Hepatic stellate cell (primary cell): ENCODE results near the gene SFTA2.
"Not testable (repeated sequence)": the region's sequence is repeated elsewhere in the genome, so short reads cannot be mapped to it uniquely, and the experiment has no call there.

Source experiments
- DNase-seq: peaks from one replicate; pipeline ENCODE4 v3.0.0; 2011; ENCODE audit warnings: low spot score

Gene SFTA2

DNA sequence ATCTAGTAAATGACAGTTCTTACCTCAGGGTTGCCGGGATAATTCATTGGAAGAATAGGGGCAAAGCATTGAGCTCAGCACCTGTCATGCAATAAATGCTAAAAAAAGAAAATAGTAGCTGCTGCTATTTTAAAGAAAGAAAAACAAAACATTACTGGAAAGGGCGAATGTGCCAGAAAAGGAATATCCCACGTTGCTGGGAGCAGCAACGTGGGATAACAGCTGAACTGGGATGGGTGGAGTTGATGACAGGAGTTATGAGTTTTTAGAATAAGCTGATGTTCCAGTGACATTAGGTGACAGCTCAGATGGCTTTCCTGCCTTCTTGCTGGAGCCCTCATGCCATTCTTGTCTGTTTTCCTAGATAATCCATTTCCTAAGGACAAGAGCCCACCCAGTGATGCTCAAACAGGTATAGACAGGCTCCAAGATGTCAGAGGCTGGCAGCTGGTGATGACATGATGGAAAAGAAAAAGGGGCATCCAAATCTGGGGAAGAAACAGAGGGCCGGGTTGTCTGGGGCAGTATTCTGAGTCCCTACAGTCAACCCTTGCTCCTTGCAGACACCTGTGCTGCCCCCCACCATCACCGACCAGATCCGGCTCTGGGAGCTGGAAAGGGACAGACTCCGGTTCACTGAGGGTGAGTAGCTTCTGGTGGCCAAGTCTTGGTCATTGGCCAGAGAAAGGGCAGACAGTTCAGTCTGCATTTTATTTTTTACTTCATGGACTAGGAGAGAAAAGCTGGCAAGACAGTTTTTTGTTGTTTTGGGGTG lies 19.0 kb downstream of the SFTA2 start:
- DNase-seq, result no peak

DNA sequence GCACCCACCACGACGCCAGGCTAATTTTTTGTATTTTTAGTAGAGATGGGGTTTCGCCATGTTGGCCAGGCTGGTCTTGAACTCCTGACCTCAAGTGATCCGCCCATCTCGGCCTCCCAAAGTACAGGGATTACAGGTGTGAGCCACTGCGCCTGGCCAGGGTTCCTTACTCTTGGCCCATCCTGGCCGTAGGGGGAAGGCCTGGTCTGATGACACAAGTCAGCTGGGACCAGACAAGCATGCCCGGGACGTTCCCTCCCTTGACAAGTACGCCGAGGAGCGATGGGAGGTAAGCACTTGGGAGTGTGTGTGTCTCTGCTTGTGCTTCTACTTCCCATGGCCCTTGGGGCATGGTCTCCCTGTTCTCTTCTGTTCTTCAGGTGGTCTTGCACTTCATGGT lies 21.5 kb downstream of the SFTA2 start:
- not testable (repeated sequence) for DNase-seq

DNA sequence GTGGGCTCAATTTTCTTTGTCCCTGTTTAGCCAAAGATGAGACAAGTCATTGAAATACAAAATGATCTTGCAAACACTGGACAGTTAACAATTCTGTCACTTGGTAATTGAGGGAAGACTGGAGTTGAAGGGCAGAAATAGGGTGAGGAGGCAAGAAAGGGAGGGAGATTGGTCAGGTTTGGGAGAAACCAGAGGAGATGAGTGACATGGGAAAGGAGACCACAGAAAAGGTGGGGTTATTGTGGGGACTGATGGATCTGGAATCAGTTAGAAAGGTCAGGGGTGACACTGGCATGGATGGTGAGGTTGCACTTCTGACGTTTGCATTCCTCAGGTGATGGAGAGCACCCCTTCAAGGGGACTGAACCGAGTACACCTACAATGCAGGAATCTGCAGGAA lies 23.3 kb downstream of the SFTA2 start:
- DNase-seq, result no peak

DNA sequence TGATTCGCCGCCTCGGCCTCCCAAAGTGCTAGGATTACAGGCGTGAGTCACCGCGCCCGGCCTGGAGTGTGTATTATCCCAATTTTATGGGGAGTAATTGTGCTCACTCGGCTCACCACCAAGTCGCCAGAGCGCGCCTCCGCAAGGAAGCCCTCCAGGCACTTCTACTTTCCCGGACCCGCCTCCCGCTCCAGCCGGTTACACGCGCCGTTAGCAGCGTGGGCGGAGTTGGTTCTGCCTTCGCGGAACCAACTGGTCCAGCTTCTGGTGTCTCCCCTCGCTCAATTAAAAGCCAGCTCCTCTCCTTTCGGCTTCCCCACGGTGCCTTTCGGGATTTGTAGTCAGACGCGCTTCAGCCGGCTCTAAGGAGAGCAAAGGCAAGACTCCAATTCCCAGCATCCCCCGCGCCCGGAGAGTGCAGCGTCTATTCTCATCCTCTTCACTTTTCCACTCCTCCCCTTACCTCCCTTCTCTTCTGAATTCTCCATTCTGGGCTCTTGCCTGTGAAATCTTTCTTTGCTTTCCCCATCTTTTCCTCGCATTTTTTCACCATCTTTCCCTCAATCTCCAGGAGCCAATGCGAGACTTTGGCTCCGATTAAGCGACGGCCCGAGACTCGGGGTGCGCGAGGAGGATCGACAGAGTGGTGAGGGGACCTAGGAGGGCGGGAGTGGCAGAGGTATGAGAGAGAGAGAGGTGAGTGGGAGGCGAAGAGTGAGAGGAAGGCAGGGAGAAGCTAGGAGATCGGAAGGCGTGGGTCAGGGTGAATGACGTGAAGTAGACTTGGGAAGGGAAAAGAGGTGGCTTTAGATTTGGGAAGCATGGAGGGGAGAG lies 24.0 kb downstream of the SFTA2 start, which contains the start of gene GTF2H4:
GTF2H4 (plus strand) TSS at position 450 of the 834 bp plus-strand sequence.
- peak; percentile 97 for DNase-seq

DNA sequence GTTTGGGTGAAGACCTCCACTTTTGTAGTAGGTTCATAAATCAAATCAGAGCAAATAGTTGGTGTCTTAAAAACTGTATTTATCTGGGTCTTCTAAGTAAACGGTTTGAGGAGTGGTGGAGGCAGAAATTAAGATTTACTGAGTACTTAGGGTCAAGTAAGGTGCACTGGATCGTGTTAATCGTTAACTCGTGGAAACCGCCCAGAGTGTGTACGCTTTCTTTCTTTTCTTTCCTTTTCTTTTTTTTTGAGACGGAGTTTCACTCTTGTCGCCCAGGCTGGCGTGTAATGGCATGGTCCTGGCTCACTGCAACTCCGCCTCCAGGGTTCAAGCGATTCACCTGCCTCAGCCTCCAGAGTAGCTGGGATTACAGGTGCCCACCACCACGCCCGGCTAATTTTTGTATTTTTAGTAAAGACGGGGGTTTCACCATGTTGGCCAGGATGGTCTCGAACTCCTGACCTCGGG lies 24.6 kb downstream of the SFTA2 start:
- DNase-seq, result not testable (repeated sequence)

DNA sequence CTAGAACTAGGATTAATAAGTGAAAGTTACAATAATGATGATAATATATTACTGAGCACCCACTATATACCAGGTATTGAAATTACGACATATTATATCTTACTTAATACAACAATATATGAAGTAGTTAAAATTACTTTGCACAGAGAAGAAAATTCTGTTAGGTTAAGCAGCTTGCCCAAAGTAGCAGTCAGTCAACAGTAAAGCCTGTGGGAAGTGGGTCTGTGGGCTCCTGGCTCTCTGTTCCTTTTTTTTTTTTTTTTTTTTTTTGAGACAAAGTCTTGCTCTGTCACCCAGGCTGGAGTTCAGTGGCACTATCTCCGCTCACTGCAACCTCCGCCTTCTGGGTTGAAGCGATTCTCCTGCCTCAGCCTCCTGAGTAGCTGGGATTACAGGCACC lies 28.7 kb downstream of the SFTA2 start:
- no peak for DNase-seq

DNA sequence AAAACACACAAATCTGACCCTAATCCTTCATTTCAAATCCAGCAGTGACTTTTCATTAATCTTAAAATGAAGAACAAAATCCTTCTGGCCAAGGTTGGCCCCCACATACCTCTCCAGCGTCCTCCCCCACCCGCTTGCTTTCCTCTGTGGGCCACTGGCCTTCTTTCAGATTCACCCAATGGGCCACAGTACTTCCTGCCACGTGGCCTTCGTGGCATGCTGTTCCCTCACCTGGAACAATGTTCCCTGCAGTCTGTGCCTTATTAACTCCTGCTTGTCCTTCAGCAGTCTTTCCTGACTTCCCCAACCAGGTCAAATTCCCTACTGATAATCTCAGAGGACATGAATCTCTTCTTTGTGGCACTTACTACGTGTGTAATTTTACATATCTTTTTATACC lies 29.3 kb downstream of the SFTA2 start:
- DNase-seq, result no peak

DNA sequence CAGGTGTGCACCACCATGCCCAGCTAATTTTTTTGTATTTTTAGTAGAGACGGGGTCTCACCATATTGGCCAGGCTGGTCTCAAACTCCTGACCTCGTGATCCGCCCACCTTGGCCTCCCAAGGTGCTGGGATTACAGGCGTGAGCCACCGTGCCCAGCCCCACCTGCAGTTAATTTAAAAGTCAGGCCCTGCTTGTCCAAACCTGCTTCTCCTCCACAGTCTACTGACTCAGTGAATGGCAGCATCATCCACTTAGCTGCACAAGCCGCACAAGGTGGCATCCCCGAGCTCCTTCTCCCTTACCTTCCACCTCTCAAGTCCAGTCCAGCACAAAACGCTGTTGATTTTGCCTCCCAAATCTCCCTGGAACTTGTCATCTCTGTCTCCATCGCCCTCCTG lies 29.8 kb downstream of the SFTA2 start:
- not testable (repeated sequence) for DNase-seq

DNA sequence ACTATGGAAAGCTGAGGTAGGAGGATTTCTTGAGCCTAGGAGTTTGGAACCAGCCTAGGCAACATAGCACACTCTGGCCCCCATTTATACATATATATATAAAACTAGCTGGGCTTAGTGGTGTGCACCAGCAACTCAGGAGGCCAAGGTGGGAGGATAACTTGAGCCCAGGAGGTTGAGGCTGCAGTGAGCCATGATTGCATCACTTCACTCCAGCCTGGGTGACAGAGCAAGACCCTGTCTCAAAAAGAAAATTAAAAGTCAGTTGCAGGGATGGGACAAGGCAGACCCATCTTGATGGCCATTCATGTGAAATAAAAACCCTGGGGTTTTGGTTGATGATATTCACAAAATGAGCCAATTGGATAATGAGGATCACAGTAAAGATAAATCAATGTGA lies 30.5 kb downstream of the SFTA2 start:
- no peak for DNase-seq

DNA sequence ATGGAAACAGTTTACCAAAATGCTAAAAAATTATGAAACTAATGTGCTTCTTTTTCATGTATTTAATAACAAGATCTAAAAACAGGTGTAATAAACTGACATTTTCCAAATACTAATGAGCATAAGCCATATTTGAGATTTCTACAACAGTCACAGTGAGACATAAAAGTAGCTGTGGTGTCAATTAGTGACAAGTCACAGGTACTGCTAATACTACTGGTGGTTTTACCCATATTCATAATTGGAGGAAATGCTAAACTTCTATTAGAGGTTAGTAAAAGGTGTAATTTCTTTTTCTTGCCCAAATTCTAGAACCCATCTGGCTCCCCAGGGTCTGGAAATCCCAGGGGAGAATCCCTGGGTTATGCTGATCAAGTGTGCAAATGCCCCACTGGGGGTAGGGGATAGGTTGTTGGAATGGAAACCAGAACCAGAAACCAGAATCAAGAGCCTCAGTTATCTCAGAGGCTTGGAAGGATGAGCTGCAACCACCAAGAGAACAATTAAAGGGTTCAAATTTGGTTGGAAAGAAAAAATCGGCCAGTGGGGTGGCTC lies 31.0 kb downstream of the SFTA2 start:
- DNase-seq, result no peak

DNA sequence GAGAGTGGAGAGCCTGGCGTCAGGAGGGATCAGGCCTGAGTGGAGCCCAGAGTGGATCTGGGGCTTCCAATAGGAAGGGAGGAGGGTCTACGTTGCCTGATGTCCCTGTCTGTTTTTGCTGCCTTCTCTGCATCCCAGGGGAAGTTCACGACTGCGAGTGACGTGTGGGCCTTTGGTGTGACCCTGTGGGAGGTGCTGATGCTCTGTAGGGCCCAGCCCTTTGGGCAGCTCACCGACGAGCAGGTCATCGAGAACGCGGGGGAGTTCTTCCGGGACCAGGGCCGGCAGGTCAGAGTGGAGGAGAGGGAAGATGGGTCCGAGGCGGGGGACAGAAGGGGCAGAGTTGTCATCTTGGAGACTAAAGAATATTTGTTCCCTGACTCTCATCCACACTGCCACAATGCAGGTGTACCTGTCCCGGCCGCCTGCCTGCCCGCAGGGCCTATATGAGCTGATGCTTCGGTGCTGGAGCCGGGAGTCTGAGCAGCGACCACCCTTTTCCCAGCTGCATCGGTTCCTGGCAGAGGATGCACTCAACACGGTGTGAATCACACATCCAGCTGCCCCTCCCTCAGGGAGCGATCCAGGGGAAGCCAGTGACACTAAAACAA lies 33.1 kb downstream of the SFTA2 start:
- DNase-seq, result no peak

DNA sequence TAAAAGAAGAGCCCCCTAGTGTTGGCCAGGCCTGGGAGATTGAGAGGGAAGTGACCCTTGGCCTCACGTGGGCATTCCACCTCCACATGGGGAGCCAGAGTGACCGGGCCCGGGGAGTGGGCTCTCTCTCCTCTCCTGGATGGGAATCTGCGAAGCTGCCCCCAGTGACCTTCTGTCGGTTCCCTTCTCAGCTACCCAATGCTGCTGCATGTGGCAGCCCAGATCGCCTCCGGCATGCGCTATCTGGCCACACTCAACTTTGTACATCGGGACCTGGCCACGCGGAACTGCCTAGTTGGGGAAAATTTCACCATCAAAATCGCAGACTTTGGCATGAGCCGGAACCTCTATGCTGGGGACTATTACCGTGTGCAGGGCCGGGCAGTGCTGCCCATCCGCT lies 34.1 kb downstream of the SFTA2 start:
- DNase-seq, result no peak

DNA sequence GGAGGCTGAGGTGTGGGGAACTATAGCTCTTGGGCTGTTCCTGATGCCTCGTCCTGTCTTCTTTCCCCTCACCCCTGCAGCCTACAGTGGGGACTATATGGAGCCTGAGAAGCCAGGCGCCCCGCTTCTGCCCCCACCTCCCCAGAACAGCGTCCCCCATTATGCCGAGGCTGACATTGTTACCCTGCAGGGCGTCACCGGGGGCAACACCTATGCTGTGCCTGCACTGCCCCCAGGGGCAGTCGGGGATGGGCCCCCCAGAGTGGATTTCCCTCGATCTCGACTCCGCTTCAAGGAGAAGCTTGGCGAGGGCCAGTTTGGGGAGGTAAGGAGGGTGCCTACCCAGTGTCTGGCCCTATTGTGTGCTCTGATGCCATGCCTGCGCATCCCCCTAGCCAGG lies 35.4 kb downstream of the SFTA2 start:
- DNase-seq, result no peak

DNA sequence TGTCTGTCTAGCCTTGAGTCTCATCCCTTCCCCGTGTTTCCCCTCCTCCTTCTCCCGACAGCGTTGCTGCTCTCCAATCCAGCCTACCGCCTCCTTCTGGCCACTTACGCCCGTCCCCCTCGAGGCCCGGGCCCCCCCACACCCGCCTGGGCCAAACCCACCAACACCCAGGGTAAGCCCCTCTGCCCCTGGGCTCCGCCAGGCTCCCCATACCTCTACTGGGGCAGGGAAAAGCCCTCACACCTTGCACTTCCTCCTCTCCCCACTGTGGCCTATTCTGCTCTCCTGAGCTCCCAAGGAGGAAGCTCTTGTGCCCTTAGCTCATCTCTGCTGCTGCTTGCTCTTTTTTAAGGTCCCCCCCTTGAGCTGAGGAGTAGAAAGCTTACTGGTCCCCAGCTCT lies 36.6 kb downstream of the SFTA2 start:
- DNase-seq, result no peak

DNA sequence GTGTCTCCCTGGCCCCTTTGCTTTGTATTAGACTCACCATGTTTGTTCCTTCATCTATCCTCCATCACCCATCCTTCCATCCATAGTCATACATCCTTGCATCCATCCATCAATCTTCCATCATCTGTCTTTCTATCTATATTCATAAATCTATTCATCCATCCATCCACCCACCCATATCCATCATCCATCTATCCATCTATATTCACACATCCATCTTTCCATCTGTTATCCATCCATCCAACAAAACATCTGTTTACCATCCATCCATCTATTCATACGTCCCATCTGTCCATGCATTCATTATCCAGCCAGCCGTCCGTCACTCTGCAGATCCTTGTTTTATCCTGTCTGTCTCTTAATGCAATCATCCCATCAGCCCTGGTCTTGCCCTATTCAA lies 37.0 kb downstream of the SFTA2 start:
- no peak for DNase-seq

DNA sequence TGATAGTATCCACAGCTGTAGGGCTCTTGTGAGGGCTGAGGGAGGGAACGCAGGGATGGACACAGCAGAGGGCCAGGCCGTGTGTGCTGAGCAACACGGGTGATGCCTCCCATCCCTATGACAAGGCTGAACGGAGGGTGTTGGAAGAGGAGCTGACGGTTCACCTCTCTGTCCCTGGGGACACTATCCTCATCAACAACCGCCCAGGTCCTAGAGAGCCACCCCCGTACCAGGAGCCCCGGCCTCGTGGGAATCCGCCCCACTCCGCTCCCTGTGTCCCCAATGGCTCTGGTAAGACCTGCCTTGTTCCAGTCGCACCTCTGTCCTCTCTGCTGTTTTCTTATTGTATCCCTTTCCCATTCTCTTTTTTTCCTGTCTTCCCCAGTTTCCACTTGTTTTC lies 37.6 kb downstream of the SFTA2 start:
- no peak for DNase-seq

DNA sequence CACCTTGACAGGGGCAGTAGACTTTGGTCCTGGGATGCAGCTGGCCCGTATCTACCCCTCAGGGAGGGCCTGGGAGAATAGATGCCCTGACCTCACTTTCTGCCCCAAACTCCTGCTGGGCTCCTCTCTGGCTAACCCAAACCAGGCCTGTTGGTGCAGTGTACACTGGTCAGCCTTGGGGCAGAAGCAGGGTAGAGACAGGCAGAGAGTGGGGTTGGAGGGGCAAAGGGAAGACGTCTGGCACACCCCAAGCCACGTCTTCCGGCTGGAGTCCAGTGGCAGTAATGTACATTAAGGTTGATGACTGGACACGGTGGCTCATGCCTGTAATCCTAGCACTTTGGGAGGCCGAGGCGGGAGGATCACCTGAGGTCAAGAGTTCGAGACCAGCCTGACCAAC lies 38.3 kb downstream of the SFTA2 start:
- no peak for DNase-seq

DNA sequence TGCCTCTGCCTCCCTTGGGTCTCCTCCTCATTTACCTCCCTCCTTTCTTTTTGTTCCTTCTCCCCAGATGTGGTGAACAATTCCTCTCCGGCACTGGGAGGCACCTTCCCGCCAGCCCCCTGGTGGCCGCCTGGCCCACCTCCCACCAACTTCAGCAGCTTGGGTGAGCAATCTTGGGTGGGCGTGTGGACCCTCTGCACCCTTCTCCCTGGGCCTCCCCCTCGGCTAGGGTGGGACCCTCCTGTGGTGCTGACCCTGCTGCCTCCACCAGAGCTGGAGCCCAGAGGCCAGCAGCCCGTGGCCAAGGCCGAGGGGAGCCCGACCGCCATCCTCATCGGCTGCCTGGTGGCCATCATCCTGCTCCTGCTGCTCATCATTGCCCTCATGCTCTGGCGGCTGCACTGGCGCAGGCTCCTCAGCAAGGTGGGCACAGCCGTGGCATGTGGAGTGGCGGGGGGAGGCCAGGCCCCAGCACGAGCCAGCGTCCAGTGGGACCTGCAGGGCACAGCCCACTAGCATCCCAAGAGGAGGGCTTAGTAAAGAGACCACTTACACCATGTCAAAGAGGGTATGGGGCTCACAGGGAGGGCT lies 38.9 kb downstream of the SFTA2 start:
- DNase-seq, result no peak

DNA sequence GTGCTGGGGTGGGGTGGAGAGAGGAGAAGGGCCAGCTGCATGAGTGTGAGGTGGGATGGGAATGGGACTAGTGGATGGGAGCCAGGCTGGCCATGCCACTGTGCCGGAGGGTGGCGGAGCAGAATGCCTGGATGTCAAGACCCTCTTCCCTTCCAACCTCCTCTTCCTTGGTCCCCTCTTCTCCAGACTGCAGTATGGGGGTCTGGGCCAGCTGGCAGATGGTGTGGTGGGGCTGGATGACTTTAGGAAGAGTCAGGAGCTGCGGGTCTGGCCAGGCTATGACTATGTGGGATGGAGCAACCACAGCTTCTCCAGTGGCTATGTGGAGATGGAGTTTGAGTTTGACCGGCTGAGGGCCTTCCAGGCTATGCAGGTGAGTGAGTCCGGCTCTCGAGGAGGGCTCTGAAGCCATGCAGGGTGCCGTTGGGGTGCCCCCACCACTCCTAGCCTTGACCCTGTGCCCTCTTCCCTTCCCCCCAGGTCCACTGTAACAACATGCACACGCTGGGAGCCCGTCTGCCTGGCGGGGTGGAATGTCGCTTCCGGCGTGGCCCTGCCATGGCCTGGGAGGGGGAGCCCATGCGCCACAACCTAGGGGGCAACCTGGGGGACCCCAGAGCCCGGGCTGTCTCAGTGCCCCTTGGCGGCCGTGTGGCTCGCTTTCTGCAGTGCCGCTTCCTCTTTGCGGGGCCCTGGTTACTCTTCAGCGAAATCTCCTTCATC lies 40.0 kb downstream of the SFTA2 start:
- no peak for DNase-seq

DNA sequence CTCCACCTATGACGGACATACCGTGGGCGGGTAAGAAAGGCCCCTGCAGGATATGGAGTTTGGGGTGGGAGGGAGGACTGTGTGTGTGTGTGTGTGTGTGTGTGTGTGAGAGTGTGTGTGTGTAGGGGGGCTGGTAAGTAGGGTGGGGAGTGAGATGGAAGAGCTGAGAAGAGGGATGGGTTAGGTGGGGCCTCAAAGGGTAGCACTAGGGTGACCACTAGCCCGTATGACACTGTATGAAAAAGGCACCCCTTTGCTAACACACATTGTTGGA lies 40.6 kb downstream of the SFTA2 start:
- DNase-seq, result no peak

DNA sequence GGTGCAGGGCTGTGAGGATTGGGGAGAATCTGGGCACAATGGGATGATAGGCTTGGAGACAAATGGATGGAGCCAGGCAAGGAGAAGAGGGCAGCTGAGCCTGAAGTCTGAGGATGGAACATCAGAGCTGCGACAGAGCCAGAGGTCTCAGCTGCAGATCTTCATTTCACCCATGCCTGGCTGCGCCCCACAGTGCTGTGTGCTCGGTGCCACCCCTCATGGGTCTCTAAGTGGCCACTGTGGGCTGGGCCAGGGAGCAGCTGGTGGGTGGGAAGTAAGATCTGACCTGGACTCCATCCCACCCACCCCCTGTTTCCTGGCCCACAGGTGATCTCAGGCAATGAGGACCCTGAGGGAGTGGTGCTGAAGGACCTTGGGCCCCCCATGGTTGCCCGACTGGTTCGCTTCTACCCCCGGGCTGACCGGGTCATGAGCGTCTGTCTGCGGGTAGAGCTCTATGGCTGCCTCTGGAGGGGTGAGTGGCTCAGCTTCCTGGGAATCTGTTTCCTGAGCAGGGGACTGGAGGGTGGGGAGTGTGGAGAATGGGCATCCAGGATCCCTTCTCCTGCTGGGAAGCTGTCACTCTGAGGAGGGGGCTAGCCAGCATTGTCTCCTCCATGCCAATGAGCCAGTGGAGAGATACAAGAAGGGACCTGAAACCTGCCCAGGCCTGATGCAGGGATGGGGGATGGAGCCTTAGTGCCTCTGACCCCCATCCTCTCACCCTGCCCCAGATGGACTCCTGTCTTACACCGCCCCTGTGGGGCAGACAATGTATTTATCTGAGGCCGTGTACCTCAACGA lies 41.1 kb downstream of the SFTA2 start:
- no peak for DNase-seq
